AG20443 (cell line): ENCODE measurements around the gene CDH13.

Source experiments
- DNase-seq: peaks from one replicate; pipeline ENCODE4 v3.0.0; 2012; ENCODE audit warnings: low spot score, mixed read lengths

The CDH13 gene

DNA sequence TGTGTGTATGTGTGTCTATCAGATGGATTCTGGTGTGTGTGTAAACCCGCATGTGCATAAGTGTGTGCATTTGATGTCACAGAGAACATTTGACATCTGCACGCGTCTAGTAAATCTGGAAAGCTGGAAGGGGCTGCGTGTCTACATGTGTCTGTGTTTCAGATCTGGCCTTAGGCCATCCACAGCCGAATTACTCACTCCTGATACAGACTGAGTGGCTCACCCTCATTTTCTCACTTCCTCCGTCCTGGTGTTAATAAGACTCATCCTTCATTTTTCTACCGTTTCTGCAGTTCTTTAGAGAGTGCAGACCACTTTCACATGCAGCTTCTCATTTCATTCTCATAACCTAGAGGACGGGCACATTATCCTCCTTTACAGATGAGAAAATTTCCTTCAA lies 491.6 kb downstream of the CDH13 start:
- DNase-seq: peak; percentile 64

GRCh38 chr16:83125999-83126568 lies 499.3 kb downstream of the CDH13 start:
- no peak for DNase-seq

- DNase-seq: no peak
Observed at GRCh38 chr16:83128041-83128440, 501.3 kb downstream of the CDH13 start.

GRCh38 chr16:83130039-83130438 lies 503.3 kb downstream of the CDH13 start:
- no peak for DNase-seq

DNA sequence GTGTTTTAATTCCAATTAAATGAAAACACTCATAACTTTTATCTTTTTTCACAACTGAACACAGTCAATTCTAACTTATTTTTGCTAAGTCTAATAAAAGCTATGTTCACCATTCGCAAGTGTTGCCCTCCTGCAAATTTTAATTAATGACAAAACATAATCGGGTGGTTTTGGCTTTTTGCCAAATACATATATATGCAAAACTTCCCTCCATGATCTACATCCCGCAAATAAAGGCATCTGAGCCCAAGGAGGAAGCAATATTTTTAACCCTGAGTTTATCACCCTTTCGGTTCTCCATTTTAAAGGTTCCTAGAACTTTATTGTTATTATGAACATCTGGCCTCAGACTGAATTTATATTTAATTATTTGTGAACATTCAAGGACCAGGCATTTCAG lies 507.9 kb downstream of the CDH13 start:
- no peak for DNase-seq

DNA sequence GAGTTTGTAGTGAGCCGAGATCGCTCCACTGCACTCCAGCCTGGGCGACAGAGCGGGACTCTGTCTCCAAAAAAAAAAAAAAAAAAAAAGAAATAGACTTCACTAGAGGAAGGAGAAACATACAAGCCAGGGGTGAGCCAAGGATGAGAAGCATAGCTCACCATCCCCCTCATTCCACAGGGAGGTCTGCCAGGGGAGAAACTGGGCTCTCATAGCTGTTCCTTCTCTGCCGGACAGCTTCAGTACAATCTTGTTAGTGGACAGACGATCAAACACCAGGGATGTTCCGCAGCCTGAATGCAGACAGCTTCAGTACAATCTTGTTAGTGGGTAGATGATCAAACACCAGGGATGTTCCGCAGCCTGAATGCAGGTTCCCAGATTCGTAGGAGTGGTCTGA lies 509.6 kb downstream of the CDH13 start:
- DNase-seq: no peak

GRCh38 chr16:83136924-83137323 lies 510.2 kb downstream of the CDH13 start:
- no peak for DNase-seq

DNA sequence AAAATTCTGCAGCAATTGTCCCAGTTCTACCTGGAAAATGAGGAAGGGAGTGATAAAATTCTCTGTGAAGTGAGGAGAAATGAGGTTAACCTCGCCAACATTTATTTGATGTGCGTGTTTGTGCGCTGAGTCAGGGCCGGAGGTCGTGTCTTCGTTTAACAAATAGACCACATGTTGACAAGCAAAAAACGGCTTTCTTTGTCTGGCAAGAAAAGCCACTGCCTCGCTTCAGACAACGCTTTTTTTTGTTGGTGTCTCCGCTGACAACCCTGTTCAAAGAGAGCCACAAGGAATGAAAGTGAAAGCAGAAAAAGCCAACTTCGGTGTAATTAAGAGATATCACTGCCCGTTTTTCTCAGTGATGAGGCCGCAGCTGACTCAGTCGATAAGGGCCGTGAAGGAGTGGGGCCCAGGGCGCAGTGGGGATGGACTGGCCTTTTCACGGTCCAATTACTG lies 510.6 kb downstream of the CDH13 start:
- peak; percentile 78 for DNase-seq

- DNase-seq: peak; percentile 30
Observed at GRCh38 chr16:83137894-83138293, 511.1 kb downstream of the CDH13 start.

DNA sequence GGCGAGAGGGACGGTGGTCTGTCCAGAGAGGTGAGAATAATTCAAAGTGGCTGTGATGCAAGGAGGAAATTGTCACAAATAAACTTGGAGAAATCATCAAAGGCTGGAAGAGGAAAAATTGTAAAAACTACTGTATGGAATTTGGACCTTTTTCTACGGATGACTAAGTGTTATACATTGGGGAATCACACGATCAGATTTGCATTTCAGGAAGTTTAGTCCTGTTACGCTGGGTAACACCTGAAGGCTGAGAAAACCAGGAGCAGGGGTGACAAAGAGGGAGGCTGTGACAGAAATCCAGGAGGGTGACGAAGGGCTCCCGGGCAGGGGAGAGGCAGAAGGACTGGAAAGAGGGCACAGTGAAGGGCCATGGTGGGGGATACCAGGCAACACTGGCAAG lies 511.7 kb downstream of the CDH13 start:
- DNase-seq: no peak

GRCh38 chr16:83138976-83139690 lies 512.4 kb downstream of the CDH13 start:
- no peak for DNase-seq

DNA sequence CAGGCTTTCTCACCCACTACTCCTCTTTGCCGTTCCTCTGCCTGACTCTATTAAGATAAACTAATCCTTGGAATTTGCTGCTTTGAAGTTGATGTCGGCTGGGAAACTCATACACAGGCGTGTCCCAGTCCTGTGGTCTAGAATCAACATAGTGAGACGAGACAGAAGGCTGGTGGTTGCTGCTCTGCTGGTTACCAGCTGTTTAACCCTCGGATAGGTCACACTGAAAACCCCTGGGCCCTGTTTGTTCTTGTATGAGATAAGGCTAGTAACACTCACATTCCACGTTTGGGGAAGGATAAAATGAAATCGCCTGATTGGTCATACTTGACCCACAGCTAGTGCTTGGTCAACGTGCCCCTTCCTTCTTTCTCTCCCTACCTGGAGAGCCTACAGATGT lies 517.0 kb downstream of the CDH13 start:
- DNase-seq: peak; percentile 17

DNA sequence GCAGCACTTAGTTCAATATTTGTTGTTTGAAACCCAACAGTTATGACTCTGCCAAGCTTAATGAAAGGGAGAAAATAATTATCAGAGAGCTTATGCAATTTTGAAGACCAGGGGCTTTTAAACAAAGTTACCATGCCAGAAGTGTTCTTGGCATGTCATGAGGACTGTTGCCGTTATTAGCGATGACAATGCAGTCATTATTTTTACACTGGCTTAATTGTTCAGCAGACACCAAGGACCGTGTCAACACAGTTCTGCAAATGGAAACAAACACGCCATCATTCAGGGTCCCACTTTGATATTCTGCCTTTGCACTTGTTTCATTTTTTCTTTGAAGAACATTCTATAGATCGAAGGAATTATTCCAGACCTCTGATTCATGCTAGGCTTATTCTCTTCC lies 518.5 kb downstream of the CDH13 start:
- DNase-seq: no peak

DNA sequence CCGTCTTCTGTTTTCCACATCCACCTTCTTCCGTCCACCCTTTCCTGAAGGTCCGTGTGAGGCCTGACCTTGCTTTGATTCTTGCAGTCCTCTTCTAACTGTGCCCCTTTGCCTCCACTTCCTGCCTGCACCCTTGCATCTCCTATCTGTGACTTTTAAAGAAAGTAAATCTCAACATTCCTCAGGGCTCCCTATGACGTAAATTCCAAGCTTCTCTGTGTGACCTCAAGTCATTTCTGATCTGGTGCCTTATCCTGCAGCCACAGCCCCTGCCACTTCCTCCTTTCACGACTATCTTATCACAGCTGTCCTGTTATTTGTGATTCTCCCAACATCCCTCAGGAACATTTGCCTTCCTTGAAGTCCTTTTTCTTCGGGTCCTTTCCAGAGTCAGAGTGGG lies 520.5 kb downstream of the CDH13 start:
- DNase-seq: no peak

DNA sequence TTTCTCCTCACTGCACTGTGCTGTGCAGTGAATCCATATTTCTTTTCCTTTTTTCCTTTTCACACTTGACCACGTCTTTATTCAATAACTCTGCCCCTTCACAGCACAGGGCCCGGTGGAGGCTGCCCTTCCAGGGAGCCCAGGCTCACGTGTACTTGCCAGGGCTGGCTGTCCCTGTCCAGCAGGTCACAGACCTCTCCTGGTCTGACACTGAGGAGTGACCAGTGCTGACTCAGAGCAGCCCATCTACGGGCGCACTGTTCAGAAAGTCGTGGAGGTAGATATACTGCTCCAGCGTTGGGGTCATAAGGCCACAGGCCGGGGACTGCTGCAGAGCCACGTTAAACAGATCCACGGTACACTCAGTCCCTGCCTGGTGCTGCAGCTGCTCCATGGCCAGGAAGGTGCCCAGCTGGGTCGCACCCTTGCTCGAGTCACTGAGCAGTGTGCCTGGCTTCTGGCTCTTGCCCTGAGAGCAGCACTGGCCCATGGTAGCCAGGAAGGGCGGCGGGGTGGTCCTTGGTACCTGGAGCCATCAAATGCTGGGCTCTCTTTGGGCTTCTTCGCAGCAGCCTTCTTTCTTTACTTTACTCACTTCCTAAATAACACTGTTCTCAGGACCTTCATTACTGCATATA lies 531.7 kb downstream of the CDH13 start:
- DNase-seq: no peak

DNA sequence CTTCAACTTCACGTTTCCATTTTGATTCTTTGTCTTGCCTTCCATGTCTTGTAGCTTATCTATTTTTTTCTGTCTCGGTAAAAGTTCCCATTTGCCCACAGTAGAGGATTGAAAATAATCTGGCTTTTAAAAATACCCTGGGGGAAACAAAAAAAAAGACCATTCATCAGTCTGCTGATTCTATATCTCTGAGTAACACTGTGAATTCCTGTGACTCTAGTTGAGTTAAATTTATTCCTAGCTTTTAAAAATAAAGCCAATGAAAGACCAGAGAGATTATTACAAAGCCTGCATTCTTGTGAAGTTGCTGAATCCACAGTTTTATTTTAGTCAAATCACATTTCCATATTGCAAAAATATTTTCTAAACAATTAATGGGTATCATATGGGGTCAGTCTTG lies 532.3 kb downstream of the CDH13 start:
- no peak for DNase-seq

DNA sequence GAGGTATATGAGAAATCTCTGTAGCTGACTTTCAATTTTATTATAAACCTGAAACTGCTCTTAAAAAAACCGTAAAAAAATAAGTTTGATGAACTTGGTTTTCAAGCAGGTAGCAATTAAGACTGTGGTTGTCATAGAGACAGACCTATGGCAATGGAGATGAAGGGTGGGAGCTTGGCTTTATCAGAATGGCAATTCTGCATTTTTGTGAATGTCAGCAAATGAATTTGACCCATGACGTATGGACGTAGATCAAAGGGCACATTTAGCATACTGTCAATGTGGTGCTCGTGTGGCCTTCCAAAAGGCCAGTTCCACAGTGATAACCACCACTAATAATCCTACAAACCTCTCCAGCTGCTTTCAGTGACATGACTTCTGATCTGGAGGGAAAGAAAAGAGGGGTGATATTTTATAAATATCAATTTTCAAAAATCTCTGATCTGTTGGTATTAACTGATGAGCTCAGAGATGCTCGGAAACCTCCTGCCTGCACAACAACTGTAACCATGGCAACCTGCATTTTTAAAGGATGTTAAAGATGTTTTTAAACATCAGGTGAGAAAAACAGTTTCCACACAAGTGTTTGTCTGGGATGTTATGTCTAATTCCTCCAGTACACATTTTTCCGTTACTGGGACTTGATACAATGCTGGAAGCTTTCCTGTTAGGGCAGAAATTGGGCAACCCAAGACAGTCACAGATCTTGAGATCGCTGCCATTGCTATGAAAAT lies 533.7 kb downstream of the CDH13 start:
- no peak for DNase-seq

- DNase-seq: no peak
Observed at GRCh38 chr16:83162791-83163190, 536.0 kb downstream of the CDH13 start.

DNA sequence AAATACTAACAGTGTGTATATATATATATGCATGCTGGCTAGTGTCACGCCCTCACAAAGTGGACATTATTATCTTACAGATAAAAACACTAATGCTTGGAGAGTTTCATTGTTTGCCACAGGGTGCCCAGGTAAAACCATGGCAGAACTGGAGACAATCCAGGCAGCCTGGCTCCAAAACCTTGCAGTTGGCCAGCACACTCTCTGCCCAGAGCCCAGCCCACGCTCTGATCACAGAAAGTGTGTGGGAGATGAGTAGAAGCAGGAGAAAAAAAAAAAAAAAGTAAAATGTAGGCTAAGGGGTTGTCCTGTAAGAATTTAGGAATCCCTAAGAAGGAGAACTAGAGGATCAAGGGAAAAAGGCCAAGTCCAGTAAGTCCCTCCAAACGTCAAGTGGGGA lies 538.0 kb downstream of the CDH13 start:
- DNase-seq: no peak

- no peak for DNase-seq
Observed at GRCh38 chr16:83171396-83171795, 544.6 kb downstream of the CDH13 start.

GRCh38 chr16:83174671-83175070 lies 547.9 kb downstream of the CDH13 start:
- no peak for DNase-seq

DNA sequence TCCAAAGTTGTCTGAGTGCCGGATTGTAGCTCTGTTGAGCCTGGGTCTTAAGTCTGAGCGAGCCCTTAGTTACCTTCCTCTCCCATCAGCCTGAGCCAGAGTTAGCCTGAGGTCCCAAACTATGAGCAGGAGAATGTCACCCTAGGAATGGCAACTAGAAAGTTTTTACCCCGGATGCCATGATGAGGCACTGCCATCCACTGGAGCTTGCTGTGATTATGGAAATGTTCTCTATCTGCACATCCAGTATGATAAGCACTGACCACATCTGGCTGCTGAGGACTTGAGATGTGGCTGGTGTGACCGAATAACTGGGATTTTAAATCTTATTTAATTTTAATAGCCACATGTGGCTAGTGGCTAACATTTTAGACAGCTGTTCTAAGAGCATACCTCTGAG lies 550.0 kb downstream of the CDH13 start:
- no peak for DNase-seq

DNA sequence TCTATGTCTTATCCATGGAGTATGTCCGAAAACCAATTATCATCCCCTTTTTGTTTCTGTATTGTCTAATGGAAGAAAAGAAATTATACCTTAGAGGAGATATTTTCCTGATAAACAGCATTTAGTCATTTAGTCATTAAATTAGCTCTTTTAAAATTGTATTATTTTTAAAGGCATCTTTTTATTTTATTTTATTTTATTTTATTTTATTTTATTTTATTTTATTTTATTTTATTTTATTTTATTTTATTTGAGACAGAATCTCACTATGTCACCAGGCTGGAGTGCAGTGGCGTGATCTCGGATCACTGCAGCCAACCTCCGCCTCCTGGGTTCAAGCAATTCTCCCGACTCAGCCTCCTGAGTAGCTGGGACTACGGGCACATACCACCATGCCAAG lies 559.1 kb downstream of the CDH13 start:
- no peak for DNase-seq
